ENCODE results near the gene ATP13A1. TPM values are rescaled to one million over a fixed set of nuclear protein-coding genes. Genes with fewer than 3 reads are reported as not detected.
A peak's percentile ranks its signal among the peaks of the same experiment; 100 is the strongest.
"Not testable (repeated sequence)": the region's sequence is repeated elsewhere in the genome, so short reads cannot be mapped to it uniquely, and the experiment has no call there.

The ATP13A1 gene
- total RNA-seq (2014; rRNA removed; shearing (Covaris generic); ENCODE audit: low replicate concordance) = 24.3 and 71.6 TPM in 2 replicates

GRCh38 chr19:19663256-19664120 is at the start of gene ATP13A1:
ATP13A1 (minus strand) TSS chr19:19663676; CDS start chr19:19663666, 10 bp downstream.
- in situ Hi-C loops (cut with HindIII; ENCODE audit: low pct_unique_long_range_greater_than_20kb, low sequenced_read_pairs) = loop anchor here (10.0 kb wide), 1 partner anchor 129 kb away; the partner anchor contains the start of gene CILP2
- DNase-seq (ENCODE audit: low read depth) = peak; percentile 98

GRCh38 chr19:19711934-19712828 is 48.7 kb upstream of the ATP13A1 start:
- in situ Hi-C loops (cut with HindIII; ENCODE audit: low pct_unique_long_range_greater_than_20kb, low sequenced_read_pairs) = no loop called here
- peak; percentile 25 for DNase-seq (ENCODE audit: low read depth)

GRCh38 chr19:19711306-19711933 is 47.9 kb upstream of the ATP13A1 start:
- in situ Hi-C loops (cut with HindIII; ENCODE audit: low pct_unique_long_range_greater_than_20kb, low sequenced_read_pairs) = no loop called here
- DNase-seq (ENCODE audit: low read depth) = no peak

DNA sequence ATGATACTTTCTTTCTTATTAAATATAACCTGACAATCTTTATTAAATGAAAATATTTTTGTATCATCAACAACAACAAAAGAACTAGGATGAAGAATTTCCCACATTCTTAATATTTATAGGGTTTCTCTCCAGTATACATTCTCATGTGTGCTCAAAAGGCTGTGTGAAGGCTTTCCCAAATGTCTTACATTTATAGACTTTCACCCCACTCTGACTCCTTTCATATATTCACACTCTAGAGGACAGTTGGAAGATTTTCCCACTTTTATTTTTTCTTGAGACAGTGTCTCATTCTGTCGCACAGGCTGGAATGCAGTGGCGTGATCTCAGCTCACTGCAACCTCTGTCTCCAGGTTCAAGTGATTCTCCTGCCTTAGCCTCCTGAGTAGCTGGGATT is 47.0 kb upstream of the ATP13A1 start:
- no peak for DNase-seq (ENCODE audit: low read depth)
- in situ Hi-C loops (cut with HindIII; ENCODE audit: low pct_unique_long_range_greater_than_20kb, low sequenced_read_pairs) = no loop called here

GRCh38 chr19:19704836-19705235 is 41.4 kb upstream of the ATP13A1 start:
- in situ Hi-C loops (cut with HindIII; ENCODE audit: low pct_unique_long_range_greater_than_20kb, low sequenced_read_pairs) = no loop called here
- DNase-seq (ENCODE audit: low read depth) = no peak

DNA sequence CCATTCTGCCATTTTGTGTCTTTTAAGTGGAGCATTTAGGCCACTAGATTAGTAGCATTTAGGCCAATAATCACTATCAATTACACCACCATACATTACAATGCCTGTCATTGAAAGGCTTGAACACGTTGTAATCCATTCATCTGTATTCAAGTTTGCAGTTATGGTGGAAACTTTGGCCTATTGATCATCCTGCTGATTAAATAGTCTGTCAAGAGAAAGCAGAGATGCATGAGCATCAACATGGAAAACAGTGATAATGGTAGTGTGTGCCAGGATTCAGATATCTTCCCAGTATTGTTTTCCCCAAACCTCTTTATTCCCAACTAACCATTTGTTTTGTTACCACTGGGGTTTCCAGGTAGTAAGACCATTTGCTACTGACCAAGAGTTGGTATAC is 37.0 kb upstream of the ATP13A1 start:
- DNase-seq (ENCODE audit: low read depth); in situ Hi-C loops (cut with HindIII; ENCODE audit: low pct_unique_long_range_greater_than_20kb, low sequenced_read_pairs): not testable (repeated sequence)

GRCh38 chr19:19697589-19697988 is 34.1 kb upstream of the ATP13A1 start:
- DNase-seq (ENCODE audit: low read depth) = no peak
- in situ Hi-C loops (cut with HindIII; ENCODE audit: low pct_unique_long_range_greater_than_20kb, low sequenced_read_pairs) = no loop called here

- in situ Hi-C loops (cut with HindIII; ENCODE audit: low pct_unique_long_range_greater_than_20kb, low sequenced_read_pairs) = no loop called here
- DNase-seq (ENCODE audit: low read depth) = no peak
Measured at GRCh38 chr19:19696386-19696785, 32.9 kb upstream of the ATP13A1 start.

- no peak for DNase-seq (ENCODE audit: low read depth)
Measured at GRCh38 chr19:19691683-19692082, 28.2 kb upstream of the ATP13A1 start.

GRCh38 chr19:19689023-19689422 is 25.5 kb upstream of the ATP13A1 start:
- DNase-seq (ENCODE audit: low read depth); in situ Hi-C loops (cut with HindIII; ENCODE audit: low pct_unique_long_range_greater_than_20kb, low sequenced_read_pairs): not testable (repeated sequence)

More at GRCh38 chr19:19691683-19692082, 28.2 kb upstream of the ATP13A1 start:
- in situ Hi-C loops (cut with HindIII; ENCODE audit: low pct_unique_long_range_greater_than_20kb, low sequenced_read_pairs) = no loop called here

- no peak for DNase-seq (ENCODE audit: low read depth)
- in situ Hi-C loops (cut with HindIII; ENCODE audit: low pct_unique_long_range_greater_than_20kb, low sequenced_read_pairs) = no loop called here
Measured at GRCh38 chr19:19687090-19687489, 23.6 kb upstream of the ATP13A1 start.

GRCh38 chr19:19686580-19686979 is 23.1 kb upstream of the ATP13A1 start:
- DNase-seq (ENCODE audit: low read depth) = no peak
- in situ Hi-C loops (cut with HindIII; ENCODE audit: low pct_unique_long_range_greater_than_20kb, low sequenced_read_pairs) = no loop called here

DNA sequence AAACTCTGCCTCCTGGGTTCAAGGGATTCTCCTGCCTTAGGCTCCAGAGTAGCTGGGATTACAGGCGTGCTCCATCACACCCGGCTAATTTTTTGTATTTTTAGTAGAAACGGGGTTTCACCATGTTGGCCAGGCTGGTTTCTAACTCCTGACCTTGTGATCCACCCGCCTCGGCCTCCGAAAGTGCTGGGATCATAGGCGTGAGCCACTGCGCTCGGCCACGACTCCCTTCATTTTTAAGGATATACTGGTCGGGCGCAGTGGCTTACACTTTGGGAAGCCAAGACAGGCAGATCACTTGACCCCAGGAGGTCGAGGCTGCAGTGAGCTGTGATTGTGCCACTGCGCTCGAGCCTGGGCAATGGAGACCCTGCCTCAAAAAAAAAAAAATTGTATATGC is 22.6 kb upstream of the ATP13A1 start:
- DNase-seq (ENCODE audit: low read depth); in situ Hi-C loops (cut with HindIII; ENCODE audit: low pct_unique_long_range_greater_than_20kb, low sequenced_read_pairs): not testable (repeated sequence)

DNA sequence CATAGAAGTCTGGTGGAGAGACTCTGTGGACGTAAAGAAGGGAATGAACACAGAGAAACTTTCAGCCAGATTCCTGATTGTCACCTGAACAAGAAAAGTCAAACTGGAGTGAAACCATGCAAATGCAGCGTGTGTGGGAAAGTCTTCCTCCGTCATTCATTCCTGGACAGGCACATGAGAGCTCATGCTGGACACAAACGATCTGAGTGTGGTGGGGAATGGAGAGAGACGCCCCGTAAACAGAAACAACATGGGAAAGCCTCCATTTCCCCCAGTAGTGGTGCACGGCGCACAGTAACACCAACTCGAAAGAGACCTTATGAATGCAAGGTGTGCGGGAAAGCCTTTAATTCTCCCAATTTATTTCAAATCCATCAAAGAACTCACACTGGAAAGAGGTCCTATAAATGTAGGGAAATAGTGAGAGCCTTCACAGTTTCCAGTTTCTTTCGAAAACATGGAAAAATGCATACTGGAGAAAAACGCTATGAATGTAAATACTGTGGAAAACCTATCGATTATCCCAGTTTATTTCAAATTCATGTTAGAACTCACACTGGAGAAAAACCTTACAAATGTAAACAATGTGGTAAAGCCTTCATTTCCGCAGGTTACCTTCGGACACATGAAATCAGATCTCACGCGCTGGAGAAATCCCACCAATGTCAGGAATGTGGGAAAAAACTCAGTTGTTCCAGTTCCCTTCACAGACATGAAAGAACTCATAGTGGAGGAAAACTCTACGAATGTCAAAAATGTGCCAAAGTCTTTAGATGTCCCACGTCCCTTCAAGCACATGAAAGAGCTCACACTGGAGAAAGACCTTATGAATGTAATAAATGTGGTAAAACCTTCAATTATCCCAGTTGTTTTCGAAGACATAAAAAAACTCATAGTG is 15.9 kb upstream of the ATP13A1 start:
- DNase-seq (ENCODE audit: low read depth) = no peak
- in situ Hi-C loops (cut with HindIII; ENCODE audit: low pct_unique_long_range_greater_than_20kb, low sequenced_read_pairs) = no loop called here

GRCh38 chr19:19677579-19677978 is 14.1 kb upstream of the ATP13A1 start:
- DNase-seq (ENCODE audit: low read depth) = no peak
- in situ Hi-C loops (cut with HindIII; ENCODE audit: low pct_unique_long_range_greater_than_20kb, low sequenced_read_pairs) = no loop called here

DNA sequence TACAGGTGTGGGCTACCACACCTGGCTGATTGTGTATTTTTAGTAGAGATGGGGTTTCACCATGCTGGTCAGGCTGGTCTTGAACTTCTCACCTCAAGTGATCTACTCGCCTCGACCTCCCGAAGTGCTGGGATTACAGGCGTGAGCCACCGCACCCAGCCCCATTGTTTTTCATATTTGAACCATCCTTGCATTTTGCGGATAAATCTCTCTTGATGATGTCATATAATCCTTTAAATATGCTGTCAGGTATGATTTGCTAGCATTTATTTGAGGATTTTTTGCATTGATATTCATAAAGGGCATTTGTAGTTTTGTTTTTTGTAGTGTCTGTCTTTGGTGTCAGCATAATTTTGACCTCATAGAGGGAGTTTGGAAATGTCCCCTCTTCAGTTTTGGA is 10.8 kb upstream of the ATP13A1 start:
- in situ Hi-C loops (cut with HindIII; ENCODE audit: low pct_unique_long_range_greater_than_20kb, low sequenced_read_pairs) = no loop called here
- DNase-seq (ENCODE audit: low read depth) = no peak

GRCh38 chr19:19672816-19673215 is 9.3 kb upstream of the ATP13A1 start:
- no peak for DNase-seq (ENCODE audit: low read depth)
- in situ Hi-C loops (cut with HindIII; ENCODE audit: low pct_unique_long_range_greater_than_20kb, low sequenced_read_pairs) = no loop called here
